SK-N-SH treated with all-trans-retinoic acid at 6 μM for 48 hours (cell line): ENCODE results near the gene APCDD1L.
"Not testable (repeated sequence)": the region's sequence is repeated elsewhere in the genome, so short reads cannot be mapped to it uniquely, and the experiment has no call there.

Experiments
- ATAC-seq: fragments of 200-7000 bp; cut with Tn5 transposase; 3 replicates; pipeline ENCODE4 v1.9.1; 2020; ENCODE audit warnings: mild to moderate bottlenecking, moderate library complexity
- BACH2 ChIP-seq: fragments of 250-450 bp; sonication (Bioruptor Pico); IDR thresholded peaks from 2 replicates; pipeline ENCODE4 v1.9.0; 2021; ENCODE audit warnings: mild to moderate bottlenecking, borderline replicate concordance
- CREB5 ChIP-seq: fragments of 250-450 bp; sonication (Bioruptor Pico); IDR thresholded peaks from 2 replicates; pipeline ENCODE4 v1.5.1; 2020; ENCODE audit warnings: low read depth, mild to moderate bottlenecking, moderate library complexity
- CSRNP3 ChIP-seq: fragments of 250-450 bp; sonication (Bioruptor Pico); IDR thresholded peaks from 2 replicates; pipeline ENCODE4 v1.5.1; 2021; ENCODE audit warnings: mild to moderate bottlenecking, moderate library complexity
- ESRRG ChIP-seq: fragments of 250-450 bp; sonication (Bioruptor Pico); IDR thresholded peaks from 2 replicates; pipeline ENCODE4 v1.6.1; 2021; ENCODE audit warnings: mild to moderate bottlenecking
- GLIS3 ChIP-seq: fragments of 250-450 bp; sonication (Bioruptor Pico); IDR thresholded peaks from 2 replicates; pipeline ENCODE4 v1.5.0; 2020; ENCODE audit warnings: mild to moderate bottlenecking, moderate library complexity
- ISL1 ChIP-seq: fragments of 250-450 bp; sonication (Bioruptor Pico); IDR thresholded peaks from 2 replicates; pipeline ENCODE4 v2.1.2; 2022; ENCODE audit warnings: mild to moderate bottlenecking, moderate library complexity
- OSR1 ChIP-seq: fragments of 250-450 bp; sonication (Bioruptor Pico); IDR thresholded peaks from 2 replicates; pipeline ENCODE4 v1.8.0; 2022; ENCODE audit warnings: moderate library complexity, mild to moderate bottlenecking, inconsistent platforms
- POU6F1 ChIP-seq: fragments of 250-450 bp; sonication (Bioruptor Pico); IDR thresholded peaks from 2 replicates; pipeline ENCODE4 v1.8.0; 2021; ENCODE audit warnings: low read depth, mild to moderate bottlenecking, moderate library complexity, borderline replicate concordance
- PPARA ChIP-seq: fragments of 250-450 bp; sonication (Bioruptor Pico); IDR thresholded peaks from 2 replicates; pipeline ENCODE4 v1.5.0; 2020; ENCODE audit warnings: mild to moderate bottlenecking, borderline replicate concordance
- RARB ChIP-seq: fragments of 250-450 bp; sonication (Bioruptor Pico); IDR thresholded peaks from 2 replicates; pipeline ENCODE4 v1.8.0; 2021; ENCODE audit warnings: mild to moderate bottlenecking, moderate library complexity
- SNAI2 ChIP-seq: fragments of 250-450 bp; sonication (Bioruptor Pico); IDR thresholded peaks from 2 replicates; pipeline ENCODE4 v1.5.0; 2020; ENCODE audit warnings: mild to moderate bottlenecking, moderate library complexity
- TCF4 ChIP-seq: fragments of 250-450 bp; sonication (Bioruptor Pico); IDR thresholded peaks from 2 replicates; pipeline ENCODE4 v1.8.0; 2021; ENCODE audit warnings: mild to moderate bottlenecking, moderate library complexity, borderline replicate concordance
- TOX ChIP-seq: fragments of 250-450 bp; sonication (Bioruptor Pico); IDR thresholded peaks from 2 replicates; pipeline ENCODE4 v1.8.0; 2021; ENCODE audit warnings: mild to moderate bottlenecking, moderate library complexity, borderline replicate concordance
- TSHZ2 ChIP-seq: fragments of 250-450 bp; sonication (Bioruptor Pico); IDR thresholded peaks from 2 replicates; pipeline ENCODE4 v1.5.0; 2020; ENCODE audit warnings: mild to moderate bottlenecking, moderate library complexity
- ZC3H10 ChIP-seq: fragments of 250-450 bp; sonication (Bioruptor Pico); IDR thresholded peaks from 2 replicates; pipeline ENCODE4 v1.5.1; 2021; ENCODE audit warnings: mild to moderate bottlenecking, moderate library complexity
- ZFP3 ChIP-seq: fragments of 250-450 bp; sonication (Bioruptor Pico); IDR thresholded peaks from 2 replicates; pipeline ENCODE4 v1.5.0; 2020; ENCODE audit warnings: mild to moderate bottlenecking, moderate library complexity
- ZFP30 ChIP-seq: fragments of 450-650 bp; formaldehyde crosslinking; IDR thresholded peaks from 2 replicates; pipeline ENCODE4 v1.5.0; 2022; ENCODE audit warnings: mild to moderate bottlenecking, moderate library complexity
- ZNF565 ChIP-seq: fragments of 450-650 bp; formaldehyde crosslinking; conservative IDR thresholded peaks from 2 replicates; pipeline ENCODE4 v1.5.0; 2020; ENCODE audit warnings: low read depth, mild to moderate bottlenecking, moderate library complexity
- ZNF70 ChIP-seq: fragments of 450-650 bp; formaldehyde crosslinking; IDR thresholded peaks from 2 replicates; pipeline ENCODE4 v1.5.0; 2020; ENCODE audit warnings: mild to moderate bottlenecking, moderate library complexity
- TF ChIP-seq, protein P1 (sequence below): fragments of 250-450 bp; sonication (Bioruptor Pico); IDR thresholded peaks from 2 replicates; pipeline ENCODE4 v1.8.0; 2020; ENCODE audit warnings: mild to moderate bottlenecking, moderate library complexity, borderline replicate concordance

APCDD1L gene

GRCh38 chr20:58416835-58417234, 98.4 kb downstream of the APCDD1L start:
- no peak for TF ChIP-seq PPARA
- TF ChIP-seq TSHZ2: no peak
- no peak for TF ChIP-seq CSRNP3 (CRISPR knock-in tag)
- no peak for TF ChIP-seq ZFP3
- TF ChIP-seq ZC3H10: no peak
- no peak for TF ChIP-seq OSR1 (CRISPR knock-in tag)
- no peak for TF ChIP-seq GLIS3 (CRISPR knock-in tag)
- no peak for TF ChIP-seq TOX (CRISPR knock-in tag)
- no peak for TF ChIP-seq ZFP30 (CRISPR knock-in tag)
- TF ChIP-seq, protein P1, sequence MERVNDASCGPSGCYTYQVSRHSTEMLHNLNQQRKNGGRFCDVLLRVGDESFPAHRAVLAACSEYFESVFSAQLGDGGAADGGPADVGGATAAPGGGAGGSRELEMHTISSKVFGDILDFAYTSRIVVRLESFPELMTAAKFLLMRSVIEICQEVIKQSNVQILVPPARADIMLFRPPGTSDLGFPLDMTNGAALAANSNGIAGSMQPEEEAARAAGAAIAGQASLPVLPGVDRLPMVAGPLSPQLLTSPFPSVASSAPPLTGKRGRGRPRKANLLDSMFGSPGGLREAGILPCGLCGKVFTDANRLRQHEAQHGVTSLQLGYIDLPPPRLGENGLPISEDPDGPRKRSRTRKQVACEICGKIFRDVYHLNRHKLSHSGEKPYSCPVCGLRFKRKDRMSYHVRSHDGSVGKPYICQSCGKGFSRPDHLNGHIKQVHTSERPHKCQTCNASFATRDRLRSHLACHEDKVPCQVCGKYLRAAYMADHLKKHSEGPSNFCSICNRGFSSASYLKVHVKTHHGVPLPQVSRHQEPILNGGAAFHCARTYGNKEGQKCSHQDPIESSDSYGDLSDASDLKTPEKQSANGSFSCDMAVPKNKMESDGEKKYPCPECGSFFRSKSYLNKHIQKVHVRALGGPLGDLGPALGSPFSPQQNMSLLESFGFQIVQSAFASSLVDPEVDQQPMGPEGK (CRISPR knock-in tag): no peak
- no peak for TF ChIP-seq CREB5 (CRISPR knock-in tag)
- no peak for TF ChIP-seq POU6F1 (CRISPR knock-in tag)
- TF ChIP-seq RARB (CRISPR knock-in tag): no peak
- no peak for TF ChIP-seq BACH2 (CRISPR knock-in tag)
- TF ChIP-seq SNAI2 (CRISPR knock-in tag): no peak
- no peak for TF ChIP-seq ESRRG (CRISPR knock-in tag)
- TF ChIP-seq ZNF70 (CRISPR knock-in tag): no peak
- TF ChIP-seq ISL1 (CRISPR knock-in tag): no peak
- no peak for ATAC-seq

- no peak for ATAC-seq
- TF ChIP-seq ZNF565 (no peak), ZFP3 (no peak), ESRRG (CRISPR knock-in tag) (no peak), PPARA (no peak), TCF4 (CRISPR knock-in tag) (no peak), GLIS3 (CRISPR knock-in tag) (no peak)
- TF ChIP-seq, all 23 proteins: peak for 0
Measured at GRCh38 chr20:58416057-58416456, 99.1 kb downstream of the APCDD1L start.

DNA sequence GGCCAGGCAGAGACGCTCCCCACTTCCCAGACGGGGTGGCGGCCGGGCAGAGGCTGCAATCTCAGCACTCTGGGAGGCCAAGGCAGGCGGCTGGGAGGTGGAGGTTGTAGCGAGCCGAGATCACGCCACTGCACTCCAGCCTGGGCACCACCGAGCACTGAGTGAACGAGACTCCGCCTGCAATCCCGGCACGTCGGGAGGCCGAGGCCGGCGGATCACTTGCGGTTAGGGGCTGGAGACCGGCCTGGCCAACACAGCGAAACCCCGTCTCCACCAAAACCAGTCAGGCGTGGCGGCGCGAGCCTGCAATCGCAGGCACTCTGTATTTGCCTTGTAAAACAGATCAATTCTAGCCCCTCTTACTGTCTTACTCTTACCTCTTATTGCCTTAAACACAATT, 100.4 kb downstream of the APCDD1L start:
- ATAC-seq: not testable (repeated sequence)

GRCh38 chr20:58414216-58414615, 101.0 kb downstream of the APCDD1L start:
- not testable (repeated sequence) for ATAC-seq
